ENCODE data around the gene OR8S1. TPM values are rescaled to one million over a fixed set of nuclear protein-coding genes. Genes with fewer than 3 reads are reported as not detected.
A peak's percentile ranks its signal among the peaks of the same experiment; 100 is the strongest.

OR8S1 gene
- total and polyA plus RNA-seq, 10 of the 15 experiments (the other 5 are each of a cell fraction or from before 2014, with no cell fraction given): not detected

- TF ChIP-seq EP300 (IDR thresholded peaks at IDR 0.05; ENCODE audit: borderline replicate concordance in 1 of 2, control insufficient read depth in 1 of 2, low read depth in 2 of 2, low read length in 2 of 2) (no peak), SREBF2 (IDR thresholded peaks at IDR 0.05; ENCODE audit: low read length) (no peak), POLR2A (IDR thresholded peaks at IDR 0.05; ENCODE audit: low read depth, low read length) (no peak), EED (IDR thresholded peaks at IDR 0.05; ENCODE audit: low read depth) (no peak), MAX (IDR thresholded peaks at IDR 0.05; ENCODE audit: low read depth, low read length) (no peak), SREBF1 (IDR thresholded peaks at IDR 0.05; ENCODE audit: low read length) (no peak), NFYA (IDR thresholded peaks at IDR 0.05; ENCODE audit: borderline replicate concordance, low read depth, low read length) (no peak)
Observed at GRCh38 chr12:48510111-48510510, 15.3 kb upstream of the OR8S1 start (continued).

GRCh38 chr12:48512855-48513254 is 12.6 kb upstream of the OR8S1 start:
- Histone ChIP-seq H3K27ac (ENCODE audit: control insufficient read depth, insufficient read depth) (no peak overlapping the region), H3K4me3 (no peak overlapping the region), H4K20me1 (ENCODE audit: control insufficient read depth, insufficient read depth) (no peaks in the 10 kb centered on the region), H3K4me2 (ENCODE audit: control insufficient read depth, insufficient read depth) (peak overlapping the region; percentile 13; the same call in 1 of the 2 replicates), H3K27me3 (replicated peaks in 1 of 2; ENCODE audit: control insufficient read depth in 2 of 2, insufficient read depth in 2 of 2, low read length in 1 of 2) (no peaks in the 10 kb centered on the region), H3K4me1 (ENCODE audit: control insufficient read depth, insufficient read depth, low read length) (no peaks in the 10 kb centered on the region), H3K79me2 (ENCODE audit: control insufficient read depth, insufficient read depth, low read length) (no peaks in the 10 kb centered on the region), H3K9ac (ENCODE audit: control insufficient read depth, insufficient read depth, low read length) (no peak overlapping the region), H3K9me3 (replicated peaks; ENCODE audit: control insufficient read depth, insufficient read depth, low read length) (peaks cover 4% of the 10 kb centered on the region; the same call in 2 of the 3 replicates), H2AFZ (ENCODE audit: control insufficient read depth, low read depth, low read length) (no peak overlapping the region), H3K36me3 (ENCODE audit: control insufficient read depth in 2 of 2, insufficient read depth in 2 of 2, low read length in 1 of 2) (no peaks in the 10 kb centered on the region)
- peak; percentile 7 for FAIRE-seq
- no TSS peak for BruUV-seq (replicated peaks)
- DNase-seq (ENCODE audit: low read depth, low spot score): peak; percentile 38
- POLR2A ChIA-PET: no interaction called here
- WGBS (ENCODE audit: insufficient coverage, insufficient replicate concordance, low lambda C conversion rate, missing lambda C conversion rate): 0% methylated on average over 2 of the region's 2 CpGs
- SMC1A ChIA-PET (ENCODE audit: uncharacterized antibody, unreplicated experiment): interaction anchor here (1.0 kb wide), 1 partner anchor 23 kb away, joined by 9 read pairs; no protein-coding TSS in a partner anchor
- intact Hi-C loops (cut with micrococcal nuclease; ENCODE audit: unreplicated experiment): loop anchor here (2.0 kb wide), 1 partner anchor 28 kb away; no protein-coding TSS in a partner anchor
- peak; percentile 97 for ATAC-seq
- RAD21 ChIA-PET (ENCODE audit: unreplicated experiment): no interaction called here
- CTCF ChIA-PET: no interaction called here
- in situ Hi-C loops (cut with MboI): no loop called here
- TF ChIP-seq IKZF2 (IDR thresholded peaks at IDR 0.05) (peak; percentile 68 to 75), CREB1 (IDR thresholded peaks at IDR 0.05; ENCODE audit: low read depth) (peak; percentile 43; the same call in 1 of the 2 replicates), CBFB (IDR thresholded peaks at IDR 0.05; ENCODE audit: low read depth) (peak; percentile 61; the same call in 1 of the 2 replicates), MXI1 (IDR thresholded peaks at IDR 0.05; ENCODE audit: low read depth, low read length) (no peak), MAX (IDR thresholded peaks at IDR 0.05; ENCODE audit: low read depth, low read length) (no peak), JUNB (IDR thresholded peaks at IDR 0.05) (peak; percentile 73), BRCA1 (IDR thresholded peaks at IDR 0.05; ENCODE audit: low read depth, low read length) (no peak), MTA2 (IDR thresholded peaks at IDR 0.05; ENCODE audit: low read depth) (peak; percentile 75), ZBED1 (IDR thresholded peaks at IDR 0.05; ENCODE audit: borderline replicate concordance) (peak; percentile 49; the same call in 1 of the 2 replicates), MEF2A (IDR thresholded peaks at IDR 0.05; ENCODE audit: insufficient read depth, low read depth, low read length) (no peak), ATF7 (IDR thresholded peaks at IDR 0.05; ENCODE audit: low read depth) (peak; percentile 69; the same call in 1 of the 2 replicates), NR2F1 (conservative IDR thresholded peaks at IDR 0.05) (peak; percentile 74), RB1 (IDR thresholded peaks at IDR 0.05; ENCODE audit: borderline replicate concordance) (no peak), PKNOX1 (IDR thresholded peaks at IDR 0.05) (no peak), FOXM1 (IDR thresholded peaks at IDR 0.05; ENCODE audit: low read depth, low read length) (peak; percentile 68; the same call in 1 of the 2 replicates), MLLT1 (IDR thresholded peaks at IDR 0.05) (no peak), DPF2 (IDR thresholded peaks at IDR 0.05) (peak; percentile 45; the same call in 1 of the 2 replicates), FOS (IDR thresholded peaks at IDR 0.05; ENCODE audit: borderline replicate concordance, extremely low read depth, insufficient read length) (no peak)
